ENCODE measurements around the gene SRRM2.

Gene SRRM2

DNA sequence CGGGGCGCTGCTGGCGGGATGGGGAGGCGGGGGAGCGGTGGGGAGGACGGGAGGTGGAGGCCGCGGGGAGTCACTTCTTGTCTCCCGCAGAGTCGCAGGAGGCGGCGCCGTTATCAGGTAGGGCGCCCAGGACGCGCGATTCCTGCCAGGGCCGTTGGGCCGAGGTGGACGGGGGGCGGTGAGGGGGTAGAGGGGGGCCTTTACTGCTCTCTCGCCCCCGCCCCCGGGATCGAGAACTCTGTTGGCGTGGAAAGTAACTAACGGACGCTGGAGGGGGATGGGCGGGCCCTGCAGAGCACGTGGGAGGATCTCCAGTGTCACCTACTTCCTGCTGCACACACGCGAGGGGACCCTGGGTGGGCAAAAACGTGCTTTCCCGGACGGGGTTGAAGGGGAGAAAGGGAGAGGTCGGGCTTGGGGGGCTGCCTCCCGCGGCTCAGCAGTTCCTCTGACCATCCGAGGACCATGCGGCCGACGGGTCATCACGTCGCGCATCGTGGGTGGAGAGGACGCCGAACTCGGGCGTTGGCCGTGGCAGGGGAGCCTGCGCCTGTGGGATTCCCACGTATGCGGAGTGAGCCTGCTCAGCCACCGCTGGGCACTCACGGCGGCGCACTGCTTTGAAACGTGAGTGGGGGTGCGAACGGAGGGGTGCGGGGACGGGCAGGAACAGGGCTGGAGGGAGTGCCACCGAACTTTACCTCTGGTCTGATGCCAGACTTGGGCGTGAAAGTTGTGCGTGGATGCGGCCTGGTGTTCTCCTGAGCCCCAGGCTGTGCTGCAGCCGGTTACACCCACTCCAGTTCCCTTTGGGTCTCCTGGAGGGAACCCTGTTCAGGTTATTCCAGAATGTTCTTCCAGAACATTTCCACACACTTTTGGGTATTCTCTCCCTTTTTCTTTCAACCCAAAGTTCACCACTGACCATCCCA, 65.2 kb downstream of the SRRM2 start:
- DNase-seq (ENCODE audit: low spot score): no peak
- TF ChIP-seq, protein P1, sequence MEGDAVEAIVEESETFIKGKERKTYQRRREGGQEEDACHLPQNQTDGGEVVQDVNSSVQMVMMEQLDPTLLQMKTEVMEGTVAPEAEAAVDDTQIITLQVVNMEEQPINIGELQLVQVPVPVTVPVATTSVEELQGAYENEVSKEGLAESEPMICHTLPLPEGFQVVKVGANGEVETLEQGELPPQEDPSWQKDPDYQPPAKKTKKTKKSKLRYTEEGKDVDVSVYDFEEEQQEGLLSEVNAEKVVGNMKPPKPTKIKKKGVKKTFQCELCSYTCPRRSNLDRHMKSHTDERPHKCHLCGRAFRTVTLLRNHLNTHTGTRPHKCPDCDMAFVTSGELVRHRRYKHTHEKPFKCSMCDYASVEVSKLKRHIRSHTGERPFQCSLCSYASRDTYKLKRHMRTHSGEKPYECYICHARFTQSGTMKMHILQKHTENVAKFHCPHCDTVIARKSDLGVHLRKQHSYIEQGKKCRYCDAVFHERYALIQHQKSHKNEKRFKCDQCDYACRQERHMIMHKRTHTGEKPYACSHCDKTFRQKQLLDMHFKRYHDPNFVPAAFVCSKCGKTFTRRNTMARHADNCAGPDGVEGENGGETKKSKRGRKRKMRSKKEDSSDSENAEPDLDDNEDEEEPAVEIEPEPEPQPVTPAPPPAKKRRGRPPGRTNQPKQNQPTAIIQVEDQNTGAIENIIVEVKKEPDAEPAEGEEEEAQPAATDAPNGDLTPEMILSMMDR (IDR thresholded peaks at IDR 0.05; ENCODE audit: extremely low read depth, missing control alignments): no peak

DNA sequence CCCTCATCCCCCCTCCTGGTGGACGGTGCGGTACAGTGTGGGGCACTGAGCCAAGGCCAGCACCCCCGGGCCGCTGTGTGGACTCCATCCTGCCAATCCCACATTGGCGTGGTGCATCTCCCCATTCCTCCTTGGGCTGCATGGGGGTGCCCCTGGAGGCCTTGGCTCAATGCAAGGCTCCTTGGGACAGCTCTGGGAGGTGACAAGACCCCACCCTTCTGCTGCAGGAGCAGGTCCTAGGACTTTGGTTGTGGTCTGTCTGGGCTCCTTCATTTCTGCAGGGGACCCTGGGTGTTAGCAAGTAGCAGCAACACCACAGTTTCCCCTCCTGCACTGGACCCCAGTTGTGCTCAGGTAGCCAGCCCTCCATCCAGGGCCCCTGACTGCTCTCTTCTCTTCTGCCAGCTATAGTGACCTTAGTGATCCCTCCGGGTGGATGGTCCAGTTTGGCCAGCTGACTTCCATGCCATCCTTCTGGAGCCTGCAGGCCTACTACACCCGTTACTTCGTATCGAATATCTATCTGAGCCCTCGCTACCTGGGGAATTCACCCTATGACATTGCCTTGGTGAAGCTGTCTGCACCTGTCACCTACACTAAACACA, 65.9 kb downstream of the SRRM2 start:
- TF ChIP-seq, protein P1 (IDR thresholded peaks at IDR 0.05; ENCODE audit: extremely low read depth, missing control alignments): no peak
- DNase-seq (ENCODE audit: low spot score): no peak

DNA sequence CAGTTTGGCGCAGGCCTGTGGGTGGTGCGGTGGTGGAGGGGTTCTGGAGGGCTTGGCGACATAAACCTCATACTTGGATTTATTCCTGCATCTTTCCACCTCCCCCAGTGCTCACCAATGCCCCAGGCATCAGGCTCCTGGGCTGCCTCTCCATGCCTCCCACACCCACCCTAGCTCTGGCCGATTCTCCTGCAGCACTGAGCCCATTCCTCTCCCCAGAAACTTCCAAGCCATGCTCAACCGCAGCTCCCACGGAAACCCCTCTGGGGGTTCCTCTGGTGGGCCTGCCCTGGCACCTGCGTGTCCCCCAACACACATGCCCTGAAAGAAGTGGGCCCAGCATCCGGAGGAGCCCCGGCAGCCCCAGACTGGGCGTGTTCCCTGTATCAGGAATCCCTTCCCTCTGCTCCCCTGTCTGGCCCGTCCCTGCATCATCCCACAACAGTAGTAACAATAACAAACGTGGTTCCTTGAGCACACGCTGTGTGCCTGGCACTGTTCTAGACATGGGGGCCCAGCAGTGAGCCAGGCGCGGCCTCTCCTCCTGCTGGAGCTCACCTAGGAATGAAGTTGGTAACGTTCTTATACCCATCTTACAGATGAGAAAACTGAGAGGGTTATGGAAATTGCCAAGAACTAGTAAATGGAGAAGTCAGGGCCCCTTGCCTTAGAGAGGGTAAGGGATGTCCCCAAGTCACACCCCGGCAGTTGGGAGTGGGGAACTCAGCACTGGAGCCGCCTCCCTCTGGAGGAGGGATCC, 66.9 kb downstream of the SRRM2 start:
- TF ChIP-seq, protein P1 (IDR thresholded peaks at IDR 0.05; ENCODE audit: extremely low read depth, missing control alignments): no peak

DNA sequence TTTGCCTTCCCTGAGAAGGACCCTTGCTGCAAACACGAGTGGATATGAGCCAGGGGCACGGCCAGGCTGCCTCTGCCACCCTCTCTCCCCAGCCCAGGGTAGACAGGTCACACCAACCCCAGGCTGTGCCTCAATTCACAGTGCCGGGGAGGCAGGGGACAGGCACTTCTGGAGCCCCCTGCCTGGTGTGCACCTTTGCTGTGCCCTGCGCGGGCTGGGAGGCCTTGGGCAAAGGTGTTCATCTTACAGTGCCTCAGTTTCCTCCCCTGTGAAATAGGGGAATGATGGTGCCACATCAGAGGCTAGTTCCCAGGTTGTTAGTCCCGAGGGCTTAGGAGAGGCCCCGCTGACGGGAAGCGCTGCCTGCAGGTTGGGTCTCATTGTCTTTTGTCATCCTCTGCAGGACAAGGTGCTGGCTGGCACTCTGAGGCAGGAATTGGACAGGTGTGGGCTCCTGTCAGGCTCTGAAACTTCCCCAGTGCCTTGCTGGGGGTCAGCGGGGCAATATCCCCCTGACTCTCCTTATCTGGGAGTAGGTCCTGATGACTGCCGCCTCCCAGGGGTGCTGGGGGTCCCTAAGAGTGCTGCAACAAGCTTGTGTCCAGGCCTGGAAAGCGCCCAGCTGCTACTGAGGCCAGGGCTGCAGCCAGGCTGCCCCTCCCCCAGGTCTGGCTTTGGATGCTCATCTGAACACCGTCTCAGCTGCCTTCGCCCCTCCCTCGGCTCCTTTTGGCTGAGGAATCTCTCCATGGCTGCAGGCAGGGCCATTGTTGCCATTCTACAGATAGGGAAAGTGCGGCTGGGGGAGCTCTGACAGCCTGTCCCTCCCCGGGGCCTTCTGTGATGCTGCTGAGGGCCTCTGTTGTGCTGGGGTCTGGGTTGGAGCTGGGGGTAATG, 67.7 kb downstream of the SRRM2 start:
- TF ChIP-seq, protein P1 (IDR thresholded peaks at IDR 0.05; ENCODE audit: extremely low read depth, missing control alignments): no peak
- DNase-seq (ENCODE audit: low spot score): no peak

More for the DNA sequence above, 66.9 kb downstream of the SRRM2 start:
- DNase-seq (ENCODE audit: low spot score): no peak

All from GM20000 (cell line).